Psoas muscle (tissue), 8 donors: Measurements from ENCODE around the gene CCDC191. TPM values are rescaled to one million over a fixed set of nuclear protein-coding genes. Genes with fewer than 3 reads are reported as not detected.

Experiments used
- ATAC-seq, 4 donors: fragments of 200-7000 bp; cut with Tn5 transposase; one replicate each; pipeline ENCODE4 v1.9.1; 2020; ENCODE audit warnings: moderate library complexity in 3 of 4, mild to moderate bottlenecking in 2 of 4
- DNase-seq, 2 donors: peaks; one replicate each; pipeline ENCODE4 v3.0.0-alpha.2; 2020
- H3K27ac ChIP-seq: fragments of 200-600 bp; one replicate; pipeline ENCODE4 v1.8.0; 2022
- H3K27me3 ChIP-seq, 3 donors: fragments of 200-600 bp in 1 of 3; one replicate each; pipeline versions ENCODE4 v1.6.1 to v1.8.0; 2013 to 2022; ENCODE audit warnings: low read length in 2 of 3, mild to moderate bottlenecking in 2 of 3, moderate library complexity in 1 of 3; ENCODE audit not compliant: insufficient read depth in 3 of 3
- H3K36me3 ChIP-seq, 2 donors: fragments of 200-600 bp in 1 of 2; one replicate each; pipeline versions ENCODE4 v1.6.1 to v1.8.0; 2013 to 2022; ENCODE audit warnings: low read depth in 1 of 2, mild to moderate bottlenecking in 1 of 2, moderate library complexity in 1 of 2; ENCODE audit not compliant: insufficient read depth in 1 of 2
- H3K4me1 ChIP-seq: fragments of 200-600 bp; one replicate; pipeline ENCODE4 v1.8.0; 2022
- H3K4me3 ChIP-seq: fragments of 200-600 bp; one replicate; pipeline ENCODE4 v1.8.0; 2022; ENCODE audit warnings: mild to moderate bottlenecking
- H3K9me3 ChIP-seq: fragments of 200-600 bp; one replicate; pipeline ENCODE4 v1.8.0; 2022
- WGBS, 3 donors: extraction: QIAGEN DNeasy Blood & Tissue Kit; methylation state at CpG; one replicate each; pipeline versions ENCODE4 v1.1.6 to v1.1.7; 2013; 5-methylcytosine and 5-hydroxymethylcytosine counted together
- intact Hi-C, 2 donors: fragments of 100-400 bp; cut with DNase I; formaldehyde crosslinking; loops; one replicate each; pipeline versions ENCODE4 v1.11.0 to v1.14.2; 2022
- polyA plus RNA-seq, 3 donors: library from polyadenylated mRNA; stranded (reverse); fragments of 200-250 nt; gene quantifications; one replicate each; pipeline ENCODE4 v1.2.3, GENCODE V29; 2013
- total RNA-seq, 4 donors: library from RNA; stranded (reverse); fragmentation: NEBNext Ultra II Directional in 2 of 4; extraction: Animal tissue kit (Norgen Biotek cat#: 25700) in 2 of 4; gene quantifications; one replicate each; pipeline versions ENCODE4 v1.2.1 to v1.2.4, GENCODE V29; 2021 to 2023
- TF ChIP-seq, protein P1 (sequence below): fragments of 200-600 bp; IDR thresholded peaks from one replicate; pipeline ENCODE4 v1.8.0; 2022; ENCODE audit warnings: antibody characterized with exemption
- donor health status: healthy with polysubstance abuse.
- donor health status: DM: no; HTN: no; CAD: no; lungs with moderate emphysema.
- donor health status: Bipolar disorder and iron deficiency.
- donor health status: healthy.
- donor health status: DM: yes; HTN: yes; CAD: no.
- donor health status: DM: no; HTN: no; CAD: no.
- donor health status: DM: no; HTN: no; CAD: no.
- donor health status: DM: yes; HTN: yes; CAD: no.

Gene CCDC191
- total and polyA plus RNA-seq, 7 donors, result 0.34 to 1.2 (median 0.65) TPM

DNA sequence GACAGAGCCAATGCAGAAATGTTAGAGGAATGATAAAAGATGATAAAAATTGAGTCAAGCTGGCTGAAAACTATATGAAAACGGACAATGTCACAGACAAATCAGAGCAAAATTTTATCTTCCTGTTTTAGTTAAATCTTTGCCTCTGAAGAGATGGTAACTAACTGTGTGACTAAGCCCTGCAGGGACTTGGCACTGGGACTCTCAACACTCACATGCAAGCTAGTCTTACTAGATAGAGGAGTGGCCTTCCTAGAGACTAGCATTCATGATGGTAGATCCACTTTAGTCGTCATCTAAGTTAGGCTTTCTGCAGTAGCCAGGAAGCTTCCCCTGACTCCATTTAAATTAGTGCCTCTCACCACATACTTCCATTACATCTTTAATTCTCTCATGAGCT is 4.1 kb downstream of the CCDC191 start:
- no peak overlapping the region for H3K4me3 ChIP-seq
- TF ChIP-seq, protein P1, sequence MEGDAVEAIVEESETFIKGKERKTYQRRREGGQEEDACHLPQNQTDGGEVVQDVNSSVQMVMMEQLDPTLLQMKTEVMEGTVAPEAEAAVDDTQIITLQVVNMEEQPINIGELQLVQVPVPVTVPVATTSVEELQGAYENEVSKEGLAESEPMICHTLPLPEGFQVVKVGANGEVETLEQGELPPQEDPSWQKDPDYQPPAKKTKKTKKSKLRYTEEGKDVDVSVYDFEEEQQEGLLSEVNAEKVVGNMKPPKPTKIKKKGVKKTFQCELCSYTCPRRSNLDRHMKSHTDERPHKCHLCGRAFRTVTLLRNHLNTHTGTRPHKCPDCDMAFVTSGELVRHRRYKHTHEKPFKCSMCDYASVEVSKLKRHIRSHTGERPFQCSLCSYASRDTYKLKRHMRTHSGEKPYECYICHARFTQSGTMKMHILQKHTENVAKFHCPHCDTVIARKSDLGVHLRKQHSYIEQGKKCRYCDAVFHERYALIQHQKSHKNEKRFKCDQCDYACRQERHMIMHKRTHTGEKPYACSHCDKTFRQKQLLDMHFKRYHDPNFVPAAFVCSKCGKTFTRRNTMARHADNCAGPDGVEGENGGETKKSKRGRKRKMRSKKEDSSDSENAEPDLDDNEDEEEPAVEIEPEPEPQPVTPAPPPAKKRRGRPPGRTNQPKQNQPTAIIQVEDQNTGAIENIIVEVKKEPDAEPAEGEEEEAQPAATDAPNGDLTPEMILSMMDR, result no peak
- H3K27ac ChIP-seq, result no peak overlapping the region
- H3K27me3 ChIP-seq, result no peaks in the 10 kb centered on the region
- peaks cover 9% of the 10 kb centered on the region for H3K4me1 ChIP-seq
- intact Hi-C loops, result loop anchor here in 1 of 2 donors (10.0 kb wide), 1 partner anchor 207 kb away; no protein-coding TSS in a partner anchor
- H3K9me3 ChIP-seq, result no peaks in the 10 kb centered on the region
- no peaks in the 10 kb centered on the region for H3K36me3 ChIP-seq
- 86 to 92% (median 91%) methylated on average over 2 of the region's 2 CpGs for WGBS, 3 donors
- DNase-seq (no peak), ATAC-seq (no peak)

DNA sequence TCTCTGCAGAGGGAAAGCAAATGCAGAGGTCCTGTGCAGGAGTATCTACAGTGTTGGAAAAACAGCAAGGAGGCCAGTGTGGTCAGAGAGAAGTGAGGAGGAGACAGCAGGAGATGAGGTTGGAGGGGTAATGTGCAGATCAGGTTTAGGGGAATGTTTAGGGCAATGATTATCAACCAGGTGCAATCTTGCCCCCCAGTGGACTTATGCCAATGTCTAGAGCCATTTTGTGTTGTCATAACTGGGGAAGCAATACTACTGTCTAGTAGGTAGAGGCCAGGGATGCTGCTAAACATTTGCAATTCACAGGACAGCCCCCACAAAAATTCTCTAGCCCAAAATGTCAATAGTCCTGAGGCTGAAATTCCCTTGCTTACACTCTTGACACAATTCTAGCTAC is 13.1 kb downstream of the CCDC191 start:
- intact Hi-C loops, result no loop called here
- Histone ChIP-seq H3K9me3 (no peaks in the 10 kb centered on the region), H3K4me1 (no peaks in the 10 kb centered on the region), H3K4me3 (no peak overlapping the region), H3K36me3 (no peaks in the 10 kb centered on the region), H3K27me3 (no peaks in the 10 kb centered on the region), H3K27ac (no peak overlapping the region)
- DNase-seq (no peak), ATAC-seq (no peak)
- TF ChIP-seq, protein P1, result no peak

DNA sequence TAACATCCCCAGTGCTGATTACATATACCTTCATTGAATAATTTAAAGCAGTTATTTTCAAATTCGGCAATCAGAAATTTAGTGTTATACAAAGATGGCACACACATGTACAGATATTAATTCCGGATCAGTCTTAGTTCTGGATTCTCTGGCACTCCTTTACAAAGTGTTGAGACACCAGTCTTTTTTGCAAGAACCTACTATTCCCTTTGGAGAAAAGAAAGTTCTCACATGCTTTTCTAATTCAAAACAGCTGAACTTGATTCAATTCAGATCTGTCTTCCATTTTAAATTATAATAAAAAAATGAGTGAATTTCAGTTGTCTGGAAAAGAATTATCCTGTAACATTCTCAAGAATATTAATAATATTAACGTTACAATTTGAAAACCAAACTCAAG is 20.4 kb downstream of the CCDC191 start:
- no peaks in the 10 kb centered on the region for H3K9me3 ChIP-seq
- intact Hi-C loops, result no loop called here
- WGBS, 3 donors, result 90 to 95% (median 92%) methylated on average over 3 of the region's 3 CpGs
- DNase-seq (no peak), ATAC-seq (no peak)
- TF ChIP-seq, protein P1, result no peak
- H3K4me1 ChIP-seq, result no peaks in the 10 kb centered on the region
- no peak overlapping the region for H3K4me3 ChIP-seq
- H3K27ac ChIP-seq, result no peak overlapping the region
- H3K27me3 ChIP-seq, result no peaks in the 10 kb centered on the region
- peaks cover 0 to 25% of the 10 kb centered on the region in 2 donors for H3K36me3 ChIP-seq

DNA sequence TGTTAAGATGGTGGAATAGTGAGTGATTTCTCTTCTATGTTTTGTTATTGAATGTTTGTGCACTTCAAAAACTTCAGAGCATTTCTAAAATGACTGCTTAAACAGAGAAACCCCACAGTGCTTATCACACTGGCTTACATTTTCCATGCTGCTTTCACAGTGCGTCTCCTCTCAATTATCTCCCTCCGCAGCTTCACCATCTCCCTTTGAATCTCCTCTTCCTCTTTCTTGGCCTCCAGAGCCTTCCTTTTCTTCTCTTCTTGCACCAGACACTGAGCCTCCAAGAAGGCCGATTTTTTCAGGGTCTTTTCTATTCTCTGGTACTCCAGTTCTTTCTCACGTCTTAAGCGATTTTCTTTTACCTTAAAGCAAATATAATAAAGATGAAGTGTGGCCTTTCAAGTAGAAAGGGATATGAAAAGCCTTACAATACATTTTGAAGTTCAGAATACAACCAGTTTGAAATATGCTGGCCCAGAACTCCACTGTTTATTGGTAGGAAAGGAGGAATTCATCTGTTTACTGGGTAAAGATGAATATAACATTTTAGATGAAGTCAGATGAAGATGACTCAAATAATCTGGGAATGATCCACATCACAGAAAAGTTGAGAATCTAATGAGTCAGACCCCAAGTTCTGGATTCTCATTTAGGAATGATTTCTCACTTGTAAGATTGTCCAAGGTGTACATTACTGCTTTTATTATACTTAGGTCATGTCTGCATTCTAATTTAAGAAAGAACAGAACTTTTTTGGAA is 21.4 kb downstream of the CCDC191 start:
- Histone ChIP-seq H3K4me3 (no peak overlapping the region), H3K27me3 (no peaks in the 10 kb centered on the region), H3K4me1 (no peaks in the 10 kb centered on the region), H3K9me3 (no peaks in the 10 kb centered on the region), H3K27ac (no peak overlapping the region), H3K36me3 (peaks cover 0 to 25% of the 10 kb centered on the region in 2 donors)
- no peak for DNase-seq
- WGBS, 3 donors, result 92 to 94% (median 93%) methylated on average over 5 of the region's 5 CpGs
- ATAC-seq, result no peak
- intact Hi-C loops, result no loop called here
- TF ChIP-seq, protein P1, result no peak

DNA sequence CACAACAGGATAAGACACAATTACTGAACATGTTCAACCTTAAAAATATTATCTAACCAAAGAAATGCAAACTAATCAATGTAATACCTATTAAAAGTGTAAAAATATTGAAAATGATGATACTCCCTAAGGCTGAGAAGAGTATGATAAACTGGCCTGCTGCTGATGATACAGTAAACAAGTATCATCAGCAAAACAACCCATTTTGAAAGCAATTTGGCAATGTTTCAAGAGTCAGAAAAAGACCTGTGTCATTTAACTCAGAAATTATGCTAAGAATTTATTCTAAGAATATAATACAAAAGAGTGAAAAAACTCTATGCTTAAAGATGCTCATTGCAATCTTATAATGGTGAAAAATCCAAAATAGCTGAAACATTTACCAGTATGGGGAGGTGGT is 22.1 kb downstream of the CCDC191 start:
- intact Hi-C loops, result no loop called here
- H3K36me3 ChIP-seq, result peaks cover 0 to 25% of the 10 kb centered on the region in 2 donors
- no peaks in the 10 kb centered on the region for H3K4me1 ChIP-seq
- no peak for DNase-seq
- TF ChIP-seq, protein P1, result no peak
- H3K27me3 ChIP-seq, result no peaks in the 10 kb centered on the region
- ATAC-seq, result no peak
- no peak overlapping the region for H3K27ac ChIP-seq
- H3K9me3 ChIP-seq, result no peaks in the 10 kb centered on the region
- H3K4me3 ChIP-seq, result no peak overlapping the region
